Sigmoid colon (tissue), 7 donors: ENCODE data around the gene PRLH. TPM values are rescaled to one million over a fixed set of nuclear protein-coding genes. Genes with fewer than 3 reads are reported as not detected.
A peak's percentile ranks its signal among the peaks of the same experiment; 100 is the strongest.

Source experiments
- DNase-seq: peaks from one replicate; pipeline ENCODE4 v3.0.0-alpha.2; 2019
- H3K27ac ChIP-seq, 4 donors: fragments of 200-600 bp; sonication (generic); one replicate each; pipeline ENCODE4 v1.5.1; 2016 to 2019; ENCODE audit warnings: mild to moderate bottlenecking in 1 of 4
- H3K27me3 ChIP-seq, 3 donors: fragments of 200-600 bp; sonication (generic); one replicate each; pipeline ENCODE4 v1.5.1; 2019; ENCODE audit warnings: mild to moderate bottlenecking in 1 of 3
- H3K36me3 ChIP-seq, 4 donors: fragments of 200-600 bp; sonication (generic); one replicate each; pipeline ENCODE4 v1.5.1; 2016 to 2019
- H3K4me1 ChIP-seq, 4 donors: fragments of 200-600 bp; sonication (generic); one replicate each; pipeline ENCODE4 v1.5.1; 2017 to 2019
- H3K4me3 ChIP-seq, 4 donors: fragments of 200-600 bp; sonication (generic); one replicate each; pipeline ENCODE4 v1.5.1; 2017 to 2019; ENCODE audit warnings: mild to moderate bottlenecking in 2 of 4, moderate library complexity in 1 of 4
- H3K9me3 ChIP-seq, 4 donors: fragments of 200-600 bp in 3 of 4; sonication (generic) in 3 of 4; one replicate each; pipeline versions ENCODE4 v1.5.1 to v1.6.1; 2013 to 2019
- EP300 ChIP-seq, 4 donors: sonication (generic); formaldehyde crosslinking; IDR thresholded peaks; one replicate each; pipeline ENCODE4 v1.6.1; 2017; ENCODE audit warnings: antibody characterized with exemption in 4 of 4
- POLR2A ChIP-seq, 2 donors: fragments of 450-650 bp; IDR thresholded peaks; one replicate each; pipeline ENCODE4 v1.6.1; 2016; ENCODE audit warnings: antibody characterized with exemption in 2 of 2, mild to moderate bottlenecking in 2 of 2, moderate library complexity in 2 of 2
- POLR2AphosphoS5 ChIP-seq, 4 donors: sonication (generic); formaldehyde crosslinking; IDR thresholded peaks; one replicate each; pipeline ENCODE4 v1.6.1; 2017; ENCODE audit warnings: antibody characterized with exemption in 4 of 4
- WGBS, 2 donors: extraction: QIAGEN DNeasy Blood & Tissue Kit; methylation state at CpG; one replicate each; pipeline ENCODE4 v1.1.7; 2013; 5-methylcytosine and 5-hydroxymethylcytosine counted together
- intact Hi-C: fragments of 100-400 bp; cut with DNase I; formaldehyde crosslinking; loops from one replicate; pipeline ENCODE4 v1.15.1; 2023
- polyA plus RNA-seq, 3 donors: library from polyadenylated mRNA; stranded (reverse); fragments of 200-250 nt; gene quantifications; one replicate each; pipeline ENCODE4 v1.2.3, GENCODE V29; 2013
- total RNA-seq, 4 donors: library from RNA; depleted of rRNA; stranded (reverse); fragments of >200 nt; gene quantifications; one replicate each; pipeline ENCODE4 v1.1.0, GENCODE V29; 2016
- TF ChIP-seq, protein P1 (sequence below), 4 experiments: fragments of 450-650 bp in 3 of 4; fragments of 200-600 bp in 1 of 4; IDR thresholded peaks; one replicate each; pipeline ENCODE4 v1.5.1; 2016 to 2019; ENCODE audit warnings: antibody characterized with exemption in 4 of 4, mild to moderate bottlenecking in 3 of 4, moderate library complexity in 2 of 4
- donor health status: healthy with polysubstance abuse.
- donor health status: Bipolar disorder and iron deficiency.
- donor health status: healthy.

Gene PRLH, protein sequence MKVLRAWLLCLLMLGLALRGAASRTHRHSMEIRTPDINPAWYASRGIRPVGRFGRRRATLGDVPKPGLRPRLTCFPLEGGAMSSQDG
- total RNA-seq (not detected), polyA plus RNA-seq (not detected)

DNA sequence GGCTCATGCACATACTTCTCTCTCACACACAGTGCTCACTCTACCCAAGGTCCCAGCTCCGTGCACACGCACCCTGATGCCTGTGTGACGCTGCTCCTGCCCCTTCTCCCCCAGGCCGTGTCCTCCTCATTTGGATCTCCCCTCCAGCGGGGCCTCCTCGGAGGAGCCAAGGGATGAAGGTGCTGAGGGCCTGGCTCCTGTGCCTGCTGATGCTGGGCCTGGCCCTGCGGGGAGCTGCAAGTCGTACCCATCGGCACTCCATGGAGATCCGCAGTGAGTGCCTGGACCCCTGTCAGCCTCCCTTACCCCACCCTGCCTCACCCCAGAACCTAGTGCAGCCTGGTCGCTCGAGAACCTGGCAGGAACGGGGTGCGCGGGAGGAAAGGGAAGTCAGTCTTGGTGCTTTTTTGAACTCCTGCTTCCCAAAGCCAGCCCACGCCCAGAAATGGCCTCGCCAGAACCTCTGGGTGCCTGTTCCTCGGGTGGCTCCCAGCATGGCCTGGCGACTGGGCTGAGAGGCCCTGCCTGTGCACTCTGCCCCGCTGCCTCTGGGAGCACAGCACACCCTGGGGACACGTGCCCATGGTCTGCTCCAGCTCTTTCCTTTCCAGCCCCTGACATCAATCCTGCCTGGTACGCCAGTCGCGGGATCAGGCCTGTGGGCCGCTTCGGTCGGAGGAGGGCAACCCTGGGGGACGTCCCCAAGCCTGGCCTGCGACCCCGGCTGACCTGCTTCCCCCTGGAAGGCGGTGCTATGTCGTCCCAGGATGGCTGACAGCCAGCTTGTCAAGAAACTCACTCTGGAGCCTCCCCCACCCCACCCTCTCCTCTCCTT, at the start of gene PRLH:
Gene PRLH (plus strand): TSS at position 174 of the 835 bp plus-strand sequence. CDS start 0 bp downstream, at position 174.
- no peaks in the 10 kb centered on the region for H3K36me3 ChIP-seq

DNA sequence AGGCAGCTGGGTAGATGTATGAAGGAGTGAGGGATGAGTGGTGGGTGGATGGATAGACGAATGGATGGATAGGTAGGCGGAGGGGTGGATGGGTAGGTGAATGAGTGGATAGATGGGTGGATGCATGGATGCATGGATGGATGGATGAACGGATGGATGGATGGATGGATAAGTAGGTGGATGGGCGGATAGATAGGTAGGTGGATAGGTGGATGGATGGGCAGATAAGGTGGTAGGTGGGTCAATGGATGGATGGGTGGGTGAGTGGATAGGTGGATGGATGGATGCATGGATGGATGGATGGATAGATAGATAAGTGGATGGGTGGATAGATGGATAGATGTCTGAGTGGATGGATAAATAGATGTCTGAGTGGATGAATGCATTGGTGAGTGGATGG, 49.2 kb upstream of the PRLH start:
- Histone ChIP-seq H3K4me3 (no peak overlapping the region), H3K27me3 (no peaks in the 10 kb centered on the region), H3K4me1 (peaks cover 0 to 17% (median 12%) of the 10 kb centered on the region in 4 donors), H3K27ac (no peak overlapping the region), H3K9me3 (no peaks in the 10 kb centered on the region), H3K36me3 (no peaks in the 10 kb centered on the region)
- TF ChIP-seq, protein P1, sequence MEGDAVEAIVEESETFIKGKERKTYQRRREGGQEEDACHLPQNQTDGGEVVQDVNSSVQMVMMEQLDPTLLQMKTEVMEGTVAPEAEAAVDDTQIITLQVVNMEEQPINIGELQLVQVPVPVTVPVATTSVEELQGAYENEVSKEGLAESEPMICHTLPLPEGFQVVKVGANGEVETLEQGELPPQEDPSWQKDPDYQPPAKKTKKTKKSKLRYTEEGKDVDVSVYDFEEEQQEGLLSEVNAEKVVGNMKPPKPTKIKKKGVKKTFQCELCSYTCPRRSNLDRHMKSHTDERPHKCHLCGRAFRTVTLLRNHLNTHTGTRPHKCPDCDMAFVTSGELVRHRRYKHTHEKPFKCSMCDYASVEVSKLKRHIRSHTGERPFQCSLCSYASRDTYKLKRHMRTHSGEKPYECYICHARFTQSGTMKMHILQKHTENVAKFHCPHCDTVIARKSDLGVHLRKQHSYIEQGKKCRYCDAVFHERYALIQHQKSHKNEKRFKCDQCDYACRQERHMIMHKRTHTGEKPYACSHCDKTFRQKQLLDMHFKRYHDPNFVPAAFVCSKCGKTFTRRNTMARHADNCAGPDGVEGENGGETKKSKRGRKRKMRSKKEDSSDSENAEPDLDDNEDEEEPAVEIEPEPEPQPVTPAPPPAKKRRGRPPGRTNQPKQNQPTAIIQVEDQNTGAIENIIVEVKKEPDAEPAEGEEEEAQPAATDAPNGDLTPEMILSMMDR (IDR thresholded peaks at IDR 0.05) = no peak
- TF ChIP-seq POLR2A (IDR thresholded peaks at IDR 0.05) (no peak), EP300 (IDR thresholded peaks at IDR 0.05) (no peak), POLR2AphosphoS5 (IDR thresholded peaks at IDR 0.05) (no peak)
- intact Hi-C loops = no loop called here
- DNase-seq = no peak
- 61 to 97% methylated on average over 4 of the region's 4 CpGs for WGBS, 2 donors

More for the DNA sequence above, at the start of gene PRLH:
- intact Hi-C loops = no loop called here
- 75 to 79% methylated on average over 32 of the region's 32 CpGs for WGBS, 2 donors
- peak; percentile 48 for DNase-seq
- Histone ChIP-seq H3K27ac (no peak within 1 kb of the TSS), H3K27me3 (peaks cover 0 to 15% (median 11%) of the 10 kb centered on the region in 3 donors), H3K4me3 (no peak within 1 kb of the TSS), H3K4me1 (peaks cover 0 to 2% (median under 1%) of the 10 kb centered on the region in 4 donors), H3K9me3 (no peaks in the 10 kb centered on the region)
- TF ChIP-seq, protein P1 (IDR thresholded peaks at IDR 0.05) = no peak
- TF ChIP-seq EP300 (IDR thresholded peaks at IDR 0.05) = no peak
- no peak for TF ChIP-seq POLR2A (IDR thresholded peaks at IDR 0.05)
- no peak for TF ChIP-seq POLR2AphosphoS5 (IDR thresholded peaks at IDR 0.05)

- Histone ChIP-seq H3K4me1 (peaks cover 0 to 11% (median 9%) of the 10 kb centered on the region in 4 donors), H3K36me3 (no peaks in the 10 kb centered on the region), H3K9me3 (no peaks in the 10 kb centered on the region), H3K27me3 (no peaks in the 10 kb centered on the region), H3K4me3 (no peak overlapping the region), H3K27ac (no peak overlapping the region)
- WGBS, 2 donors = 88 to 97% methylated on average over 1 of the region's 1 CpG
- TF ChIP-seq POLR2AphosphoS5 (IDR thresholded peaks at IDR 0.05) = no peak
- no peak for TF ChIP-seq POLR2A (IDR thresholded peaks at IDR 0.05)
- no peak for TF ChIP-seq EP300 (IDR thresholded peaks at IDR 0.05)
- TF ChIP-seq, protein P1 (IDR thresholded peaks at IDR 0.05) = no peak
- intact Hi-C loops = no loop called here
- DNase-seq = no peak
Observed at GRCh38 chr2:237517990-237518389, 48.4 kb upstream of the PRLH start.

DNA sequence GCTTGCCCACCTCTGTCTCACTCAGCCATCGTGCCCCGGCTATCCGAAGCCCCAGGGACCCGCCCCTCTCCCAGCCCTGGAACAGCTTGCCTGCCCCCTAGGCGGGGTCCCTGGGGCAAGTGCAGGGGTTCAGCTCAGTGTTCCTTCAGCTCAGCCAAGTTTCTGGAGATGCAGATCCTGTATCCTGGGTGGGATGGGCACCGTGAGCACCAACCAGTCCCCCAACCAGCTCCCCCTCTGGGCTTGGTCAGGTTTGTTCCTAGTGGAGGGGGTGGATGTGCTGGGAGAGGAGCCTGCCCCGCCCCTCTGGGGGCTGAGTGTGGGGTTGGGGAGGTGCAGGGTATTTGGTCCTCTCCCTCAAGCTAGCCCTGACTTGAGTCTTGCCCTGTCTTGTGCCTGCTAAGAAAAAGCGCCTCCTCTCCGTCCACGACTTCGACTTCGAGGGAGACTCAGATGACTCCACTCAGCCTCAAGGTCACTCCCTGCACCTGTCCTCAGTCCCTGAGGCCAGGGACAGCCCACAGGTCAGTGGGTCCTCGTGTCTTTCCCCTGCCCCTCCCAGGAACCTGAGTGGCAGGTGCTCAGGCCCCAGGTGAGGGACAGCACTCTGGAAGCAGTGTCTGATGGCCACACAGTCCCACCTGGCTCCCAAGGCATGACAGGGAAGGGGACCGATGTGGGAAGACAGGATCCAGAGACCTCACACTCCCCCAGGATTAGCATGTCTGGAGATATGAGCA, 46.7 kb upstream of the PRLH start:
- no peak for TF ChIP-seq POLR2A (IDR thresholded peaks at IDR 0.05)
- TF ChIP-seq, protein P1 (IDR thresholded peaks at IDR 0.05) = no peak
- no peak for TF ChIP-seq EP300 (IDR thresholded peaks at IDR 0.05)
- no peak for TF ChIP-seq POLR2AphosphoS5 (IDR thresholded peaks at IDR 0.05)
- WGBS, 2 donors = 81 to 92% methylated on average over 14 of the region's 14 CpGs
- Histone ChIP-seq H3K4me1 (no peaks in the 10 kb centered on the region), H3K27ac (no peak overlapping the region), H3K36me3 (no peaks in the 10 kb centered on the region), H3K27me3 (no peaks in the 10 kb centered on the region), H3K4me3 (no peak overlapping the region), H3K9me3 (no peaks in the 10 kb centered on the region)
- intact Hi-C loops = no loop called here
- no peak for DNase-seq
